ENCODE results near the gene CCDC40.

DNA sequence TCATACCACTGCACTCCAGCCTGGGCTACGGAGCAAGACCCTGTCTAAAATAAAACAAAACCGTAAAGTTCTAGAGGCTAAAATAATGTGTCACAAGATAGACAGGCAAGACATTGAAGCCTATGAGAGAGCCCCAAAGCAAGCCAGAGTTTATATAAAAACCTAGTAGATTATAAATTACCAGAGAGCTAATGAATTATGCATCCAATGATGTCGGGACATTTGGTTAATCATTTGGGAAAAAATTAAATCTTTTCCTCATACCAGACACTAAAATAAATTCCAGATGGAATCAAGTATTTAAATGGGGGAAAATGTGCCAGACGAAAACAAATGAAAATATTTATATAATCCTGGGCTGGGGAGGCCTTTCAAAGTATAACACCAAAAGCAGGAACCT is 24.2 kb downstream of the CCDC40 start:
- TF ChIP-seq, protein P1, sequence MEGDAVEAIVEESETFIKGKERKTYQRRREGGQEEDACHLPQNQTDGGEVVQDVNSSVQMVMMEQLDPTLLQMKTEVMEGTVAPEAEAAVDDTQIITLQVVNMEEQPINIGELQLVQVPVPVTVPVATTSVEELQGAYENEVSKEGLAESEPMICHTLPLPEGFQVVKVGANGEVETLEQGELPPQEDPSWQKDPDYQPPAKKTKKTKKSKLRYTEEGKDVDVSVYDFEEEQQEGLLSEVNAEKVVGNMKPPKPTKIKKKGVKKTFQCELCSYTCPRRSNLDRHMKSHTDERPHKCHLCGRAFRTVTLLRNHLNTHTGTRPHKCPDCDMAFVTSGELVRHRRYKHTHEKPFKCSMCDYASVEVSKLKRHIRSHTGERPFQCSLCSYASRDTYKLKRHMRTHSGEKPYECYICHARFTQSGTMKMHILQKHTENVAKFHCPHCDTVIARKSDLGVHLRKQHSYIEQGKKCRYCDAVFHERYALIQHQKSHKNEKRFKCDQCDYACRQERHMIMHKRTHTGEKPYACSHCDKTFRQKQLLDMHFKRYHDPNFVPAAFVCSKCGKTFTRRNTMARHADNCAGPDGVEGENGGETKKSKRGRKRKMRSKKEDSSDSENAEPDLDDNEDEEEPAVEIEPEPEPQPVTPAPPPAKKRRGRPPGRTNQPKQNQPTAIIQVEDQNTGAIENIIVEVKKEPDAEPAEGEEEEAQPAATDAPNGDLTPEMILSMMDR (conservative IDR thresholded peaks at IDR 0.05 in 1 of 2, IDR thresholded peaks at IDR 0.05 in 1 of 2; ENCODE audit: extremely low read depth in 1 of 2, insufficient read depth in 1 of 2, low read depth in 1 of 2, low read length in 2 of 2) = no peak
- no peak for TF ChIP-seq EZH2 (IDR thresholded peaks at IDR 0.05; ENCODE audit: borderline replicate concordance, low read length)
